Activated naive CD4-positive, alpha-beta T cell (primary cell): Measurements from ENCODE around the gene TELO2.

Source experiments
- DNase-seq, 4 experiments: peaks; one replicate each; lab custom pipeline; 2025; lab: John Stamatoyannopoulos, UW

TELO2 gene

GRCh38 chr16:1498899-1499676 lies 5.9 kb downstream of the TELO2 start:
- no peak for DNase-seq

GRCh38 chr16:1499756-1500464 lies 6.8 kb downstream of the TELO2 start:
- DNase-seq, result no peak

GRCh38 chr16:1500465-1501150 lies 7.4 kb downstream of the TELO2 start:
- no peak for DNase-seq

- no peak for DNase-seq
These were observed 8.5 kb downstream of the TELO2 start for GRCh38 chr16:1501630-1502029.

- no peak for DNase-seq
These were observed 9.2 kb downstream of the TELO2 start for GRCh38 chr16:1502092-1503004.

GRCh38 chr16:1503110-1503955 lies 10.2 kb downstream of the TELO2 start:
- no peak for DNase-seq

GRCh38 chr16:1505073-1505844 lies 12.1 kb downstream of the TELO2 start:
- DNase-seq, result no peak

GRCh38 chr16:1505912-1506311 lies 12.8 kb downstream of the TELO2 start:
- no peak for DNase-seq

- no peak for DNase-seq
These were observed 13.5 kb downstream of the TELO2 start for GRCh38 chr16:1506494-1507213.

GRCh38 chr16:1508494-1509187 lies 15.5 kb downstream of the TELO2 start:
- DNase-seq, result no peak

GRCh38 chr16:1509307-1510221 lies 16.4 kb downstream of the TELO2 start:
- DNase-seq, result no peak

GRCh38 chr16:1510272-1510671 lies 17.1 kb downstream of the TELO2 start:
- no peak for DNase-seq

GRCh38 chr16:1510941-1511351 lies 17.8 kb downstream of the TELO2 start:
- DNase-seq, result no peak

GRCh38 chr16:1511662-1512569 lies 18.8 kb downstream of the TELO2 start:
- no peak for DNase-seq

- DNase-seq, result no peak
These were observed 19.6 kb downstream of the TELO2 start for GRCh38 chr16:1512774-1513173.

GRCh38 chr16:1514507-1514906 lies 21.3 kb downstream of the TELO2 start:
- no peak for DNase-seq
